Amniotic stem cell (primary cell): ENCODE measurements around the gene FAM156A.
"Not testable (repeated sequence)": the region's sequence is repeated elsewhere in the genome, so short reads cannot be mapped to it uniquely, and the experiment has no call there.

Experiments
- DNase-seq: peaks from one replicate; lab custom pipeline; 2025; lab: John Stamatoyannopoulos, UW

The FAM156A gene

DNA sequence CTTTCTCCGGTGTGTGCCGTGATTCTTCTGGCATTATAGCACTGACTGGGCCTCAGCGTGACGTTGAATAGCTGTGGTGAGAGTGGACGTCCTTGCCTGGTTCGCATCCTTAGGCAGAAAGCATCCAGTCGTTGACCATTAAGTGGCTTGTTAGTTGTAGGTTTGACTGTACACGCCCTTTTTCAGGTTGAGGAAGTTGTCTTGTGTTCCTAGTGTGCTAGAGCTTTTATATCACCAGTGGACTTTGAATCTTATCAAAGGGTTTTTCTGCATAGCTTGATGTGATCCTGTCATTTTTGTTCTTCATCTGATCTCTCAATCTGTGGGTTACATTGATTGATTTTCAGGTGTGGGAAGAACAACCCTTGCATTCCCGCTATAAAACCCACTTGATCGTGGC is 52.8 kb downstream of the FAM156A start:
- not testable (repeated sequence) for DNase-seq
